ENCODE measurements around the gene REEP3.

DNA sequence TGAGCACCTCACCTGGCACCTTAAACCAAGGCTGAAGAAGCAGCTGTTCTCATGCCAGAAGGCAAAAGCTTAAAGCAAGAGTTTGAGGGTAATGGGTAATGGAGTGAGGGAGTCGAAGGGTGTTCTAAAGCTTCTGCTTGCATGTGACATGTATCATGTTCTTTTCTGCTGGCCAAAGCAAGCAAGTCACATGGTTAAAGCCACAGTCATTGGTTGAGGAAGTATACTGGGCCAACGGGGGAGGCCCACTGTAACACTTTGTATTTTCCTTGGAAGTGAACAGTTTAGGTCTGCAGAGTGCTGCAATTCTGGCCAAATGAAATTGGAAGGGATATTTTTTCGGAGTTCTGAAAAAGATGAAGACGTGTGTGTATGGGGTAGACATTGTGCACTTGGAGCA is 75.7 kb downstream of the REEP3 start:
- TF ChIP-seq CTCF (IDR thresholded peaks at IDR 0.05; ENCODE audit: borderline replicate concordance, extremely low read depth, low read length, poor library complexity, severe bottlenecking) (no peak), EZH2 (IDR thresholded peaks at IDR 0.05; ENCODE audit: borderline replicate concordance, low read depth, low read length, severe bottlenecking) (no peak)

All from DND-41 (cell line).